Measurements from ENCODE around the gene DNM2. TPM values are rescaled to one million over a fixed set of nuclear protein-coding genes. Genes with fewer than 3 reads are reported as not detected.
A peak's percentile ranks its signal among the peaks of the same experiment; 100 is the strongest.

The DNM2 gene
- total RNA-seq, 4 donors from 2014 or later: 469 to 1,152 (median 585) TPM

DNA sequence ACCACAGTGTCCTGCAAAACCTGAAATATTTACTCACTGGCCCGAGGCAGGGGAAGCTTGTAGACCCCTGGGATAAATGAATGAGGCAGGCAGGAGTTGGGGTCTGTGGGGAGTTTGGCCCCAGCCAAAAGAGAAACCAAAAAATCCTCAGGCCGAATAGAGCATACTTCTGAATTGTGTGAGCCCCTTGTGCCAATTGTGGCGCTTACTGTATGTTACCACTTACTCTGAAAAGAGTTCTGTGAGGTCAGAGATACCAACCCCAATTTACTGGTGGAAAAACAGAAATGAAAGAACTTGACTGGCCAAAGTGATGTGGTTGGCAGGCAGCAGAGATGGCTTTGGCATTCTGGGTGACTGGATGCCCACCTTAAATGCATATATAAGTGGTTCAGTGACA is 160.4 kb downstream of the DNM2 start:
- Histone ChIP-seq H3K4me3 (no peak overlapping the region), H3K27me3 (no peaks in the 10 kb centered on the region), H3K36me3 (no peaks in the 10 kb centered on the region), H3K4me1 (peaks cover 22 to 60% (median 37%) of the 10 kb centered on the region in 4 donors), H3K9me3 (no peaks in the 10 kb centered on the region), H3K27ac (peak overlapping the region; percentile 49 to 61 (median 55))
- intact Hi-C loops (cut with DNase I; ENCODE audit: low total_unique reads): loop anchor here (5.0 to 10.0 kb wide), 2 partner anchors 47 to 759 kb away; partner anchors contain the start of genes TIMM29 and YIPF2
- DNase-seq: no peak
- TF ChIP-seq EP300 (IDR thresholded peaks at IDR 0.05; ENCODE audit: low read depth) (no peak), POLR2A (IDR thresholded peaks at IDR 0.05) (no peak), POLR2AphosphoS5 (IDR thresholded peaks at IDR 0.05) (no peak), CTCF (IDR thresholded peaks at IDR 0.05) (no peak)
- 70% methylated on average over 3 of the region's 3 CpGs; no CpG with 5 or more reads in 1 of the 2 donors for WGBS, 2 donors (ENCODE audit: low coverage in 1 of 2)
- in situ Hi-C loops (cut with MboI; ENCODE audit: low pct_ligation_motif_present in 1 of 4, low pct_unique_long_range_greater_than_20kb in 1 of 4, low sequenced_read_pairs in 3 of 4): no loop called here

Small RNA genes lying within 50 kb of the gene (small RNA-seq; reads per million reads assigned to genes)
- gene MIR199A1 (0 to 0.55 (median 0.32) reads per million in 4 donors), gene MIR4748 (0 reads per million in 4 donors), gene MIR638 (0 reads per million in 4 donors), gene MIR6793 (0.36 to 1.2 (median 0.56) reads per million in 4 donors)

Other genes with a start within 250 kb of the DNM2 start
- gene KEAP1, start 214.7 kb upstream of the DNM2 start, total RNA-seq: 100 to 1,000 TPM in 1 of 4 donors, 10 to 100 TPM in 3; 54.8 to 348 (median 79.1) TPM
- gene S1PR5, start 200.6 kb upstream of the DNM2 start, total RNA-seq: not detected
- gene ATG4D, start 174.2 kb upstream of the DNM2 start, total RNA-seq: 100 to 1,000 TPM in 2 of 4 donors, 10 to 100 TPM in 2; 79.9 to 164 (median 100) TPM
- 10 to 100 TPM; 12.7 to 53.1 (median 27.9) TPM for gene KRI1, start 152.1 kb upstream of the DNM2 start, total RNA-seq
- 10 to 100 TPM in 1 of 4 donors, 1 to 10 TPM in 3; 4.9 to 11.4 (median 7.1) TPM for gene CDKN2D, start 149.1 kb upstream of the DNM2 start, total RNA-seq
- gene AP1M2, start 130.8 kb upstream of the DNM2 start, total RNA-seq: 100 to 1,000 TPM in 1 of 4 donors, 10 to 100 TPM in 3; 22.8 to 111 (median 63.1) TPM
- 100 to 1,000 TPM in 1 of 4 donors, 10 to 100 TPM in 3; 36.6 to 371 (median 81.4) TPM for gene SLC44A2, start 92.5 kb upstream of the DNM2 start, total RNA-seq
- gene ILF3, start 63.7 kb upstream of the DNM2 start, total RNA-seq: 100 to 1,000 TPM in 3 of 4 donors, 10 to 100 TPM in 1; 73.6 to 242 (median 151) TPM
- gene QTRT1, start 16.6 kb upstream of the DNM2 start, total RNA-seq: 100 to 1,000 TPM in 1 of 4 donors, 10 to 100 TPM in 3; 28.5 to 201 (median 39.9) TPM
- 10 to 100 TPM in 3 of 4 donors, 1 to 10 TPM in 1; 2.8 to 40.4 (median 24.4) TPM for gene TMED1, start 118.1 kb downstream of the DNM2 start, total RNA-seq
- 1 to 10 TPM in 1 of 4 donors, under 1 TPM in 2, not detected in 1; 0.79 to 1.8 (median 0.96) TPM for gene C19orf38, start 130.3 kb downstream of the DNM2 start, total RNA-seq
- 10 to 100 TPM; 24.9 to 47.6 (median 35.6) TPM for gene CARM1, start 153.5 kb downstream of the DNM2 start, total RNA-seq
- gene YIPF2, start 210.6 kb downstream of the DNM2 start, total RNA-seq: 100 to 1,000 TPM in 1 of 4 donors, 10 to 100 TPM in 3; 23.6 to 134 (median 58.4) TPM
- gene TIMM29, start 210.7 kb downstream of the DNM2 start, total RNA-seq: 10 to 100 TPM; 40.0 to 45.3 (median 43.2) TPM
- gene SMARCA4, start 243.0 kb downstream of the DNM2 start, total RNA-seq: 100 to 1,000 TPM in 3 of 4 donors, 10 to 100 TPM in 1; 81.9 to 460 (median 118) TPM